Skeletal muscle satellite cell (primary cell): ENCODE data around the gene PRPF6.
"Not testable (repeated sequence)": the region's sequence is repeated elsewhere in the genome, so short reads cannot be mapped to it uniquely, and the experiment has no call there.

Source experiments
- H3K27me3 ChIP-seq: 2 replicates; pipeline ENCODE4 v1.7.0; 2013; ENCODE audit warnings: low read length; ENCODE audit not compliant: control insufficient read depth, insufficient read depth
- H3K36me3 ChIP-seq: 2 replicates; pipeline ENCODE4 v1.7.0; 2013; ENCODE audit warnings: mild to moderate bottlenecking, control low read depth, low read length; ENCODE audit not compliant: insufficient read depth
- H3K4me1 ChIP-seq: 2 replicates; pipeline ENCODE4 v1.7.0; 2013; ENCODE audit warnings: low read length; ENCODE audit not compliant: control insufficient read depth, insufficient read depth
- H3K4me2 ChIP-seq: 2 replicates; pipeline ENCODE4 v1.7.0; 2013; ENCODE audit warnings: mild to moderate bottlenecking, low read length
- H3K4me3 ChIP-seq: 2 replicates; pipeline ENCODE4 v1.7.0; 2013; ENCODE audit warnings: low read length
- H3K9ac ChIP-seq: 2 replicates; pipeline ENCODE4 v1.7.0; 2013; ENCODE audit warnings: mild to moderate bottlenecking, low read depth, low read length, moderate library complexity
- H3K9me3 ChIP-seq: replicated peaks from 2 replicates; pipeline ENCODE4 v1.7.0; 2013; ENCODE audit warnings: mild to moderate bottlenecking, control low read depth, low read length

Gene PRPF6

GRCh38 chr20:63982937-63983336 is 2.0 kb downstream of the PRPF6 start:
- Histone ChIP-seq H3K36me3 (peaks cover 26% of the 10 kb centered on the region), H3K4me3 (no peak overlapping the region), H3K4me2 (no peak overlapping the region)

DNA sequence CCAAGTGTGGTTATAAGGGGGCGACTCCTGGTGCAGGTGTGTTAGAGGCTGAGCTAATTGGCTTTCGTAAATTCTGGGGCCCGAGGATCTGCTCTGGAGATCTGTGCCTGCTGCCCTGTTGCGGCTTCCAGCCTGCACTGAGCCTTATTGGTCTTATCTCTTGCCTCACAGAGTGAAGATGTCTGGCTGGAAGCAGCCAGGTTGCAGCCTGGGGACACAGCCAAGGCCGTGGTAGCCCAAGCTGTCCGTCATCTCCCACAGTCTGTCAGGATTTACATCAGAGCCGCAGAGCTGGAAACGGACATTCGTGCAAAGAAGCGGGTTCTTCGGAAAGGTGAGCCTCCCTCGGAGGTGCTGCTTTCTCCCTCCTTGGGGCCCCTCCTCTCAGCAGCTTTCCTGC is 20.0 kb downstream of the PRPF6 start:
- Histone ChIP-seq H3K36me3 (peaks cover 64% of the 10 kb centered on the region), H3K9me3 (no peaks in the 10 kb centered on the region), H3K4me1 (peaks cover 5% of the 10 kb centered on the region), H3K27me3 (no peaks in the 10 kb centered on the region), H3K4me2 (no peak overlapping the region), H3K9ac (no peak overlapping the region), H3K4me3 (no peak overlapping the region)

More at GRCh38 chr20:63982937-63983336, 2.0 kb downstream of the PRPF6 start:
- H3K9me3 ChIP-seq, result no peaks in the 10 kb centered on the region
- no peaks in the 10 kb centered on the region for H3K27me3 ChIP-seq
- peaks cover 29% of the 10 kb centered on the region for H3K4me1 ChIP-seq
- no peak overlapping the region for H3K9ac ChIP-seq

- no peak overlapping the region for H3K4me3 ChIP-seq
- H3K9me3 ChIP-seq, result no peaks in the 10 kb centered on the region
- no peak overlapping the region for H3K4me2 ChIP-seq
- H3K36me3 ChIP-seq, result peaks cover 60% of the 10 kb centered on the region
- H3K9ac ChIP-seq, result no peak overlapping the region
- H3K27me3 ChIP-seq, result no peaks in the 10 kb centered on the region
- H3K4me1 ChIP-seq, result peaks cover 5% of the 10 kb centered on the region
These were observed 20.7 kb downstream of the PRPF6 start for GRCh38 chr20:64001607-64002011.

DNA sequence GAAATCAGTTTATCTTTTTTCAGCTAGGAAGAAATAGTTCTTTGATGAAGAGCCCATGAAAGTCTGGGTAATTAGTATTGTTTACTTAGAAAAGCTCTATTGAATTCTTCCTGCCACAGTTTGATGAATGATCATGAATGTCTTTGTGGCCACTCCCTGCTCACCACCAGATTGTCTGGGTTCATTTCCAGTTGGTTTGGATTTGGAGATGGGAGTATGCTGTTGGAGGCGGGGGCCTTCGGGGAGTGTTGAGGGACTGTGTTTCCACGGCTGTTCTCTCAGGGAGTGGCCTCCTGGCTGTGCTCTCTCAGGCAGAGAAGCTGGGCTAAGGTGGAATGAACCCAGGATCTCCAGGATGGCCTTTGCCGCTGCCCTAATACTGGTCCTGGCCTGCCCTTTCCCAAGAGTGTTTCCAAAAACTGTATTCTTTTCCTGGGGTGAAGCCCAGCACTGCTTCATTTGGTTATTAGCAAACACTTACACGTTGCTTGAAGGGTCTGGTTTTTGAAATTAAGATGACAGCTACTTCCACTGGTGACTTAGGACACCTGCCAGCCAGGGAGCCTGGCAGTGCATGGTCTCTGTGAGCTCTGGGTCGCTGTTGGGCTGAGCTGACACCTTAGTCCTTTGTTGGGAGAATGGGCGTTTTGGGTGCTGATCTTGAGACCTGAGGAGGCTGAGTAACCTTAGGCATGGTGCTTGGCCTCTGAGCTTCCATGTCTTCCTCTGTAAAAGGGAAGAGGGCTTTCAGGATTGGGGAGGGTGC is 23.2 kb downstream of the PRPF6 start:
- Histone ChIP-seq H3K9me3 (no peaks in the 10 kb centered on the region), H3K9ac (no peak overlapping the region), H3K4me3 (no peak overlapping the region), H3K4me1 (peaks cover 5% of the 10 kb centered on the region), H3K36me3 (peaks cover 67% of the 10 kb centered on the region), H3K27me3 (no peaks in the 10 kb centered on the region), H3K4me2 (no peak overlapping the region)

DNA sequence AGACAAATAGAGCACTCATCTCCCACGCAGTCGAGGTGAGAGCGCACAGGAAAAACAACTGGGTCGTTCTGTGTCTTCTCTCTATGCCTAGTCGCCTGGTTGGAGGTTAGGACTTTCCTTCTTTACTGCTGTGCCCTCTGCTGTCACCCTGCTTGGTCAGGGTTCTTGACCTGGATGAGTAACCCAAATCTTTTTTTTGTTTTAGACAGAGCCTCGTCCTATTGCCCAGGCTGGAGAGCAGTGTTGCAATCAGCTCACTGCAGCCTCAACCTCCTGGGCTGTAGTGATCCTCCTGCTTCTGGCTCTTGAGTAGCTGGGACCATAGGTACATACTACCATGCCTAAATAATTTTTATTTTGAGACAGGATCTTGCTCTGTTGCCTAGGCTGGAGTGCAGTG is 24.5 kb downstream of the PRPF6 start:
- H3K4me1 ChIP-seq, result peaks cover 5% of the 10 kb centered on the region
- no peaks in the 10 kb centered on the region for H3K27me3 ChIP-seq
- H3K36me3 ChIP-seq, result peaks cover 68% of the 10 kb centered on the region
- no peak overlapping the region for H3K9ac ChIP-seq
- no peak overlapping the region for H3K4me2 ChIP-seq
- H3K4me3 ChIP-seq, result no peak overlapping the region
- H3K9me3 ChIP-seq, result no peaks in the 10 kb centered on the region

DNA sequence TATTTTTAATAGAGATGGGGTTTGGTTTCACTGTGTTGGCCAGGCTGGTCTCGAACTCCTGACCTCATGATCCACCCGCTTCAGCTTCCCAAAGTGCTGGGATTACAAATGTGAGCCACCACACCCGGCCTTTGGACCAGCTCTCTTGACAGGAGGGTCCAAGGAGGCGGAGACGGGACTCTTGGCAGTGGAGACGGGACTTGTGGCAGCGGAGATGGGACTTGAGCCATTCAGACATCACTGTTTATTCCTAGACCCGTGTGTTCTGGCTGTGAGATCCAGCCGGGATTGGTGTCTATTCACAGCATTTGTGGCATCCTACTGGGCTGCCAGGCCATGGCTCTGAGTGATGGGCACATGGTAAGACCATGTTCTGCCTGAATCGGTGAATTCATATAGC is 25.6 kb downstream of the PRPF6 start:
- H3K9ac ChIP-seq, result no peak overlapping the region
- no peaks in the 10 kb centered on the region for H3K27me3 ChIP-seq
- H3K4me1 ChIP-seq, result peaks cover 5% of the 10 kb centered on the region
- H3K4me3 ChIP-seq, result no peak overlapping the region
- no peak overlapping the region for H3K4me2 ChIP-seq
- H3K36me3 ChIP-seq, result peaks cover 71% of the 10 kb centered on the region
- H3K9me3 ChIP-seq, result no peaks in the 10 kb centered on the region

GRCh38 chr20:64006902-64007301 is 26.0 kb downstream of the PRPF6 start:
- Histone ChIP-seq H3K36me3 (peaks cover 69% of the 10 kb centered on the region), H3K4me3 (no peak overlapping the region), H3K27me3 (no peaks in the 10 kb centered on the region), H3K9me3 (no peaks in the 10 kb centered on the region), H3K4me1 (peaks cover 5% of the 10 kb centered on the region), H3K9ac (no peak overlapping the region), H3K4me2 (no peak overlapping the region)

DNA sequence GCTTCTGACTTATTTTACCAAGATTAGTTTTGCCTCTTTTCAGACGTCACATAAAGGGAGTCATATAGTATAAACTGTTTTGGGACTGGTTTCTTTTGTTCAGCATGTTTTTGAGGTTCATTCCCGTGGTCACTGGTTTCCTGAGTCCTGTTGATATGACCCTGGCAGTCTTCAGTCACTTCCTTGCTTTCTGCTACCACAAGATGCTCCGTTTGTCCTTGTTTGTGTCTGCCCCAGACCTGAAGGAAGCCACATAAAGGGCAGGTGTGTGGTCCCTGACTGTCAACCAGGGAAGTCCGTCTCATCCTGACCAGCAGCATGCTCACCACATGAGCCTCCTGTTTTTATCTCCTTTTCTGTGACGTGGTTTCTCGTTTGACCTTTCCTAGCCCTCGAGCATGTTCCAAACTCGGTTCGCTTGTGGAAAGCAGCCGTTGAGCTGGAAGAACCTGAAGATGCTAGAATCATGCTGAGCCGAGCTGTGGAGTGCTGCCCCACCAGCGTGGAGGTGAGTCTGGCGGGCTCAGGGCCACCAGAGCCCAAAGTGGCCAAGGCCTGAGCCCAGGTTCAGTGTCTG is 29.0 kb downstream of the PRPF6 start:
- Histone ChIP-seq H3K27me3 (no peaks in the 10 kb centered on the region), H3K36me3 (peaks cover 65% of the 10 kb centered on the region), H3K4me3 (no peak overlapping the region), H3K9me3 (no peaks in the 10 kb centered on the region), H3K4me2 (no peak overlapping the region), H3K4me1 (peaks cover 5% of the 10 kb centered on the region), H3K9ac (no peak overlapping the region)

- Histone ChIP-seq H3K27me3 (no peaks in the 10 kb centered on the region), H3K9me3 (no peaks in the 10 kb centered on the region), H3K4me1 (no peaks in the 10 kb centered on the region), H3K36me3 (peaks cover 65% of the 10 kb centered on the region), H3K9ac (no peak overlapping the region), H3K4me3 (no peak overlapping the region), H3K4me2 (no peak overlapping the region)
These were observed 29.8 kb downstream of the PRPF6 start for GRCh38 chr20:64010711-64011237.

GRCh38 chr20:64011366-64011779 is 30.4 kb downstream of the PRPF6 start:
- peaks cover 64% of the 10 kb centered on the region for H3K36me3 ChIP-seq
- no peak overlapping the region for H3K4me2 ChIP-seq
- no peaks in the 10 kb centered on the region for H3K4me1 ChIP-seq
- no peaks in the 10 kb centered on the region for H3K27me3 ChIP-seq
- no peaks in the 10 kb centered on the region for H3K9me3 ChIP-seq
- no peak overlapping the region for H3K9ac ChIP-seq
- H3K4me3 ChIP-seq, result no peak overlapping the region

DNA sequence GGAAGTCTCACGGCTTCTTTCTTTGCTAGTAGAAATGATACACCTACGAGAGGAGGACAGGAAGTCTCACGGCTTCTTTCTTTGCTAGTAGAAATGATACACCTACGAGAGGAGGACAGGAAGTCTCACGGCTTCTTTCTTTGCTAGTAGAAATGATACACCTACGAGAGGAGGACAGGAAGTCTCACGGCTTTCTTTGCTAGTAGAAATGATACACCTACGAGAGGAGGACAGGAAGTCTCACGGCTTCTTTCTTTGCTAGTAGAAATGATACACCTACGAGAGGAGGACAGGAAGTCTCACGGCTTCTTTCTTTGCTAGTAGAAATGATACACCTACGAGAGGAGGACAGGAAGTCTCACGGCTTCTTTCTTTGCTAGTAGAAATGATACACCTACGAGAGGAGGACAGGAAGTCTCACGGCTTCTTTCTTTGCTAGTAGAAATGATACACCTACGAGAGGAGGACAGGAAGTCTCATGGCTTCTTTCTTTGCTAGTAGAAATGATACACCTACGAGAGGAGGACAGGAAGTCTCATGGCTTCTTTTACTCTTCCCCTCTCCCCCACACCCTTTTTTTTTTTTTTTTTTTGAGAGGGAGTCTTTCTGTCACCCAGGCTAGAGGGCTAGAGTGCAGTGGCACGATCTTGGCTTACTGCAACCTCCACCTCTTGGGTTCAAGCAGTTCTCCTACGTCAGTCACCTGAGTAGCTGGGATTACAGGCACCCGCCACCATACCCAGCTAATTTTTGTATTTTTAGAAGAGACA is 31.6 kb downstream of the PRPF6 start:
- not testable (repeated sequence) for H3K4me2 ChIP-seq, H3K9ac ChIP-seq, H3K4me3 ChIP-seq, H3K4me1 ChIP-seq, H3K9me3 ChIP-seq, H3K27me3 ChIP-seq
- peaks cover 61% of the 10 kb centered on the region for H3K36me3 ChIP-seq
